ENCODE measurements around the gene ERMAP. TPM values are rescaled to one million over a fixed set of nuclear protein-coding genes. Genes with fewer than 3 reads are reported as not detected.

The ERMAP gene
- total and polyA plus RNA-seq, 2 of the 8 experiments (the other 6 are each of a cell fraction or from before 2014, with no cell fraction given): 2.5 to 3.9 TPM

GRCh38 chr1:42784946-42785693 is 31.8 kb upstream of the ERMAP start, which contains the start of gene TMEM269 (continued):
- TF ChIP-seq CHD7 (IDR thresholded peaks at IDR 0.05; ENCODE audit: insufficient replicate concordance, low read length) (no peak), SP1 (IDR thresholded peaks at IDR 0.05; ENCODE audit: low read depth, low read length) (no peak), CTBP2 (IDR thresholded peaks at IDR 0.05; ENCODE audit: borderline replicate concordance, insufficient read depth, insufficient read length, low read length) (no peak), POLR2AphosphoS5 (IDR thresholded peaks at IDR 0.05; ENCODE audit: low read depth, low read length) (no peak), FOSL1 (IDR thresholded peaks at IDR 0.05; ENCODE audit: insufficient read depth, low read depth, low read length) (no peak), ATF2 (IDR thresholded peaks at IDR 0.05; ENCODE audit: low read length) (no peak), ASH2L (IDR thresholded peaks at IDR 0.05; ENCODE audit: low read length) (no peak), CBX5 (IDR thresholded peaks at IDR 0.05; ENCODE audit: low read depth, low read length) (no peak)

Measured in H1 (cell line).